KMS-11 (cell line): ENCODE data around the gene NTNG2.

Experiments used
- H2AFZ ChIP-seq: fragments of 200-600 bp; sonication (generic); 2 replicates; pipeline ENCODE4 v1.6.1; 2016; ENCODE audit warnings: antibody characterized with exemption, mixed run types, low read depth
- H3K27ac ChIP-seq: fragments of 200-600 bp; sonication (generic); 2 replicates; pipeline ENCODE4 v1.6.1; 2016; ENCODE audit warnings: mild to moderate bottlenecking, mixed run types
- H3K27me3 ChIP-seq: fragments of 200-600 bp; sonication (generic); 2 replicates; pipeline ENCODE4 v1.6.1; 2017; ENCODE audit warnings: mild to moderate bottlenecking, low read depth, mixed run types, moderate library complexity; ENCODE audit not compliant: insufficient read depth
- H3K36me3 ChIP-seq: fragments of 200-600 bp; sonication (generic); 2 replicates; pipeline ENCODE4 v1.6.1; 2017; ENCODE audit warnings: mild to moderate bottlenecking, mixed run types; ENCODE audit not compliant: insufficient read depth
- H3K4me1 ChIP-seq: fragments of 200-600 bp; sonication (generic); 2 replicates; pipeline ENCODE4 v1.6.1; 2016; ENCODE audit warnings: mild to moderate bottlenecking, low read depth, mixed run types; ENCODE audit not compliant: poor library complexity, severe bottlenecking
- H3K4me2 ChIP-seq: fragments of 200-600 bp; sonication (generic); 2 replicates; pipeline ENCODE4 v1.7.0; 2016; ENCODE audit warnings: mild to moderate bottlenecking, mixed run types
- H3K4me3 ChIP-seq: fragments of 200-600 bp; sonication (generic); IDR thresholded peaks from 2 replicates; pipeline ENCODE4 v1.6.1; 2017; ENCODE audit warnings: low read depth, low read length, mixed read lengths; ENCODE audit not compliant: insufficient read depth
- H3K79me2 ChIP-seq: fragments of 200-600 bp; sonication (generic); 2 replicates; pipeline ENCODE4 v1.6.1; 2016; ENCODE audit warnings: low read depth, mixed run types; ENCODE audit not compliant: insufficient read depth
- H3K9ac ChIP-seq: fragments of 200-600 bp; sonication (generic); 2 replicates; pipeline ENCODE4 v1.6.1; 2016; ENCODE audit warnings: mild to moderate bottlenecking, mixed run types
- H4K20me1 ChIP-seq: fragments of 200-600 bp; sonication (generic); 2 replicates; pipeline ENCODE4 v1.6.1; 2016; ENCODE audit warnings: mild to moderate bottlenecking, mixed run types; ENCODE audit not compliant: insufficient read depth
- CTCF ChIP-seq: fragments of 200-600 bp; sonication (generic); conservative IDR thresholded peaks from 2 replicates; pipeline ENCODE4 v1.6.1; 2017; ENCODE audit warnings: low read depth, mild to moderate bottlenecking, antibody characterized with exemption, low read length, moderate library complexity, mixed read lengths

The NTNG2 gene

GRCh38 chr9:132245465-132245864 lies 83.6 kb downstream of the NTNG2 start:
- Histone ChIP-seq H3K27me3 (peaks cover 34% of the 10 kb centered on the region), H3K36me3 (no peaks in the 10 kb centered on the region), H3K4me2 (no peak overlapping the region), H3K9ac (no peak overlapping the region), H2AFZ (no peak overlapping the region), H3K79me2 (no peaks in the 10 kb centered on the region), H3K27ac (no peak overlapping the region), H3K4me3 (no peak overlapping the region), H4K20me1 (no peaks in the 10 kb centered on the region), H3K4me1 (no peaks in the 10 kb centered on the region)
- TF ChIP-seq CTCF = no peak

GRCh38 chr9:132247942-132248341 lies 86.1 kb downstream of the NTNG2 start:
- H3K79me2 ChIP-seq = no peaks in the 10 kb centered on the region
- no peak overlapping the region for H3K9ac ChIP-seq
- no peak overlapping the region for H2AFZ ChIP-seq
- H4K20me1 ChIP-seq = no peaks in the 10 kb centered on the region
- H3K4me1 ChIP-seq = no peaks in the 10 kb centered on the region
- H3K36me3 ChIP-seq = no peaks in the 10 kb centered on the region
- H3K4me3 ChIP-seq = no peak overlapping the region
- H3K27ac ChIP-seq = no peak overlapping the region
- no peak for TF ChIP-seq CTCF
- H3K27me3 ChIP-seq = peaks cover 29% of the 10 kb centered on the region; the same call in 1 of the 2 replicates
- no peak overlapping the region for H3K4me2 ChIP-seq

GRCh38 chr9:132249123-132249522 lies 87.3 kb downstream of the NTNG2 start:
- Histone ChIP-seq H3K36me3 (no peaks in the 10 kb centered on the region), H2AFZ (no peak overlapping the region), H3K79me2 (no peaks in the 10 kb centered on the region), H3K4me3 (no peak overlapping the region), H3K27ac (no peak overlapping the region), H3K27me3 (peaks cover 33% of the 10 kb centered on the region), H3K4me2 (no peak overlapping the region), H3K9ac (no peak overlapping the region), H4K20me1 (no peaks in the 10 kb centered on the region), H3K4me1 (no peaks in the 10 kb centered on the region)
- TF ChIP-seq CTCF = no peak

GRCh38 chr9:132249690-132250089 lies 87.8 kb downstream of the NTNG2 start:
- Histone ChIP-seq H3K4me2 (no peak overlapping the region), H3K36me3 (no peaks in the 10 kb centered on the region), H3K9ac (no peak overlapping the region), H3K27me3 (peaks cover 33% of the 10 kb centered on the region), H2AFZ (no peak overlapping the region), H4K20me1 (no peaks in the 10 kb centered on the region), H3K4me3 (no peak overlapping the region), H3K79me2 (no peaks in the 10 kb centered on the region), H3K4me1 (no peaks in the 10 kb centered on the region), H3K27ac (no peak overlapping the region)
- TF ChIP-seq CTCF = no peak
